ENCODE data around the gene KIAA0753. TPM values are rescaled to one million over a fixed set of nuclear protein-coding genes. Genes with fewer than 3 reads are reported as not detected.

The KIAA0753 gene
- total and polyA plus RNA-seq, 2 of the 8 experiments (the other 6 are each of a cell fraction or from before 2014, with no cell fraction given): 5.0 to 27.1 TPM

GRCh38 chr17:6536053-6536452 lies 104.5 kb downstream of the KIAA0753 start (continued):
- TF ChIP-seq NRF1 (IDR thresholded peaks at IDR 0.05; ENCODE audit: low read depth, low read length) (no peak), ATF3 (IDR thresholded peaks at IDR 0.05; ENCODE audit: insufficient read depth, low read depth, low read length) (no peak), MAX (IDR thresholded peaks at IDR 0.05) (no peak), POU5F1 (IDR thresholded peaks at IDR 0.05; ENCODE audit: low read depth, low read length) (no peak)
